OCI-LY3 (cell line): Measurements from ENCODE around the gene E2F1.

Experiments
- CTCF ChIP-seq: fragments of 200-600, 300-600 bp; sonication (generic); IDR thresholded peaks from 2 replicates; pipeline ENCODE4 v1.5.1; 2014; ENCODE audit warnings: antibody characterized with exemption, low read length, low read depth
- EZH2phosphoT487 ChIP-seq: fragments of 200-600 bp; shearing (Covaris generic); IDR thresholded peaks from 2 replicates; pipeline ENCODE4 v1.6.1; 2018; ENCODE audit warnings: antibody characterized with exemption, mixed run types, low read depth

- TF ChIP-seq CTCF, result no peak
- TF ChIP-seq EZH2phosphoT487, result no peak
These were observed 7.8 kb upstream of the E2F1 start for GRCh38 chr20:33693741-33694638.
